GM18870 (cell line): ENCODE results near the gene MARCHF10.

ENCODE experiments used
- ATAC-seq: cut with Tn5 transposase; IDR thresholded peaks from one replicate; pipeline ENCODE4 v1.9.1; 2021; ENCODE audit warnings: moderate library complexity; ENCODE audit not compliant: unreplicated experiment

Gene MARCHF10

DNA sequence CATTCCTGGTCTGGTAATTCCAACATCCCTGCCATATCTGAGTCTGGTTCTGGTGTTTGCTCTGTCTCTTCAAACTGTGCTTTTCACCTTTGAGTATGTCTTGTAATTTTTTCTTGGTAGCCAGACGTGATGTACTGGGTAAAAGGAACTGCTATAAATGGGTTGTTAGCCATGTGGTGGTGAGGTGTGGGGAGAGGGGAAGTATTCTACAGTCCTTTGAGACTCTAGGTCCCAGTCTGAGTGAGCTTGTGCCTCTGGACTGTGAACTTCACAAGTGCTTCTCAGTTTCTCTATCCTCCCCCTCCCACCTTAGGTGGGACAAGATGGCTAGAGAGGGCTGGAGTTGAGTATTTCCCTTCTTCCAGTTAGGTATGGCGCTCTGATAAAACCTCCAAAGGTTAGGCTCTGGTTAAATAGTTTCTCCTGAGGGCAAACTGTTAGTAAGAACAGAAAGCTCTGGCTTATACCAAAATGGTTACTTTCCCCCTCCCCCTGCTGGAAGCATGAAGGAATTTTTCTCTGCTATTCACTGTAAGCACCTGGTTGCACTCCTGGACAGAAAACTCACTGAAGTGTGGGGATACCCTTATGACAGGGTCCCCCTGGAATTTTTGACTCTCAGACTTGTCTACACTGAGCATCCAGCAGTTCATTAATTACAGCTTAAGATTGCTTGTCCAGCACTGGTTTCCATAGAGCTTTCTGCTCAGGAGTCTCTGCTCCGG lies 87.8 kb downstream of the MARCHF10 start:
- no peak for ATAC-seq

GRCh38 chr17:62719586-62719985 lies 88.5 kb downstream of the MARCHF10 start:
- no peak for ATAC-seq

DNA sequence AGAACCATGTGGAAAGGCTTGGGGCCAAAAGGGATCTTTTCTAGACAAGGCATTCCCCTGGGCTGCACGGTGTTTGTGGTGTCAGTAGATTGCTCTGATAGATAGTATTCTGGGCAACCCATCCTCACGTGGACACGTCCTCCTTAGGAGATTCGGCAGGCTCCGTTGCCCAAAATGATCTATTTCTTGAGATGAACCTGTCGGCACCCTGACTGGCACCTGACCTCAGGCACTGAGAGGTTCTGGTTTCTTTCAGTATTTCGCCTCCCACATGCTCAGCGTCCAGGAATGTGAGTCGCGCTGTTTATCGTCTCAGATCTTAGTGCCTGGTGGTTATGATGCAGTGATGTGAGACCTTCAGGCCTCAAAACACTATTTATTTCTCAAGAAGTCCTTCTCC lies 89.7 kb downstream of the MARCHF10 start:
- ATAC-seq, result no peak

DNA sequence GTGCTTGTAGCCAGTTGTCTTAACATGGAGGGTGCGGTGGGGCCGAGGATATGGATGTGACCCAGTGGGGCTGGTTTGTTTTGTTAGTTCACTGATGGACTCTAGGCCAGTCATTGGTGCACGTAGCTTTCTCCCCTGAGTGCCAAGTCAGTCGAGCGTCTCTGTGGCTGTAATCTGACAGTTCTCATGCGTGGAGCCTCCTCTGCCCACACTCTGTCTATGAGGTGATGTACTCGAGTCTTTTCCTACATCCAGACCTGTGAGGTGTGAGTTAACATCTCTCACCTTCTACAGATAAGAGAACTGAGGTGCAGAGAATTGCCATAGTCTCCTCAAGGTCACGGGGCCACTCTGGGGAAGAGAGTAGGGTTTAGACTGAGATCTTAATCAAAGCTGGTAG lies 90.2 kb downstream of the MARCHF10 start:
- no peak for ATAC-seq

DNA sequence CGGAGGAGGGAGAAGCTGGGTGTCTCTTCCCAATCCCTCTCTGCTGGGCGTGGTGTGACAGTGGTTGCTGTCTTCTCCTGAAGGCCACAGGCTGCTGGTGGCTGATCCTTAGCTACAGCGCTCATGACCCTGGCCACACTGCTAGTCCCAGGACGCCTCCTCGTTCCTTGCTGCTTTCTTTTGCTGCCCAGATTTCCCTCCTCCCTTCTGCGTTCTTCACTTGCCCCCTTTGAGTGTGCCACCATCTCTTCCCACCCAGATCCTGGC lies 90.6 kb downstream of the MARCHF10 start:
- no peak for ATAC-seq

- ATAC-seq, result no peak
These were observed 91.1 kb downstream of the MARCHF10 start for GRCh38 chr17:62716834-62717588.

DNA sequence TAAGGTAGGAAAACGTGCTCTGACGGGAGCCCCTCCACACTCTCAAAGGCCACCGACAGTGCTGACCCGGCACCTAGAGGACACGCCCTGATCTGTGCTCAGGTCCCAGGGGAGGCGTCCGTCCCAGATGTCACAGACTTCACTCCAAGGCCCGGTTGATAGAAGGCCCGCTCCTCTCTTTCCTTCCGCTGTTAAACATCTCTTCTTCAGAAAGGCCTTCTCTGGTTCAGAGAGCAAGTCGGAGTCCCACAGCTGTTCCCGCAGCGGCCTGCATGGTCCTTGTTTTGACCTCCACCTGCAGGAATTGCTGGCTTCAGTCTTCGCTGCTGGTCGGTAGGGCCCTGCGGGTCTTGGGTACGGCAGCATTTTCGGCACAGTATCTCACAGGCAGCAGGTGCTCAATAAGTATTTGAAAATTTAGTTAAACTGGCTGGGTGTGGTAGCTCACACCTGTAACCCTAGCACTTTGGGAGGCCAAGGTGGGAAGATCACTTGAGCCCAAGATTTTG lies 92.2 kb downstream of the MARCHF10 start:
- no peak for ATAC-seq

- no peak for ATAC-seq
These were observed 93.9 kb downstream of the MARCHF10 start for GRCh38 chr17:62714016-62714777.

DNA sequence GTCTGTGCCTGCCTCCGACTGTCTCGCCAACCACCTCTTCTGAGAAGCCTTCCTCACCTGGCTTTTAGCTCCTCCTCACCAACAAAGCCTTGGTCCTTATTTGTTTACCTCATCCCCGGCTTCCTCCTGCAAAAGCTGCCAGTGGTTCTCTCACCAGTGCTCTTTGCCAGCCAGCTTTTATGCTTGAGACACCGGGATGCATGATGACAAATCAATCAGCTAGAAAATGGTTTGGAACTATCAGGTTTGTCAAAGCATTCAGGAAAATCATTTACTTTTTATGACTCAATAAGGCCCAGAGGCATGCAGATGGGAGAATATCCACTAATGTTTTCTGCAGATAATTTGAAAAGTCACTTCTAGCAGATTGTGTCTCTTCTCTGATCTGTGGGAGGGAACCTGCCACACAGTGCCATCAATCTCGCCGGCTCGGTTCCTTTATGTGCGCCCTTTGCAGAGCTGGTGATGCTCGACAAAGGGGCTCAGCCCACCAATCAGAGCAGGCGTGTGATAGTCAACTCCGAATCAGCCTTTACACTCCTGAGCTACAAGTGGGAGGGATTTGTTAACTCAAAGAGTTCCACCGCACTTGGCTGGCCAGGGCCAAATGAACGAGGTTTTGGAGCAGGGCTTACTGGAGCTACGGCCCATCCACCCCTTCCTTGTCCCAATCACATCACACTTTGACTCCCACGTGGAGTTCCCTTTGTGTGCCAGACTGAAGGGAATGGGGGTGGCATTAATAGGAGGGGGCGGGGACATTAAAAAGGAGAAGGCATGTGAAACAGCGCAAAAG lies 94.8 kb downstream of the MARCHF10 start:
- no peak for ATAC-seq

DNA sequence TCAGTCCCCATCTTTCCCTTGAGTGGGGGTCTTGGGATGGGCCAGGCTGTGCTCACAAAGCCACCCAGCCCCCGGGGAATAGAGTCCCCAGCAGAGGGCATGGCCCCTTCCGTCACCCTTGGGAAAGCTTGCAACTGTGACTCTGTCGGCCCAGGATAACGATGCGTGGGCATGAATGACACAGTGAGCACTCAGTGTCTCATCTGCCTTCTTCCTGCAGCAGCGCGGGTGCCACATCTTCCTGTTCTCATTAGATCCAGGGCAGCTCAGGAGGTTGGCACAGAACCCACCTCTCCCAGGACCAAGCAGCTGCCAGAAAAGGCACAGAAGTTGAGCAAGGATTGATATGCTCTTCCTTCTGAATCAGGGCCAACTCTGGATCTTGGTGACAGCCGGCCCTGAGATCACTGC lies 95.9 kb downstream of the MARCHF10 start:
- no peak for ATAC-seq

DNA sequence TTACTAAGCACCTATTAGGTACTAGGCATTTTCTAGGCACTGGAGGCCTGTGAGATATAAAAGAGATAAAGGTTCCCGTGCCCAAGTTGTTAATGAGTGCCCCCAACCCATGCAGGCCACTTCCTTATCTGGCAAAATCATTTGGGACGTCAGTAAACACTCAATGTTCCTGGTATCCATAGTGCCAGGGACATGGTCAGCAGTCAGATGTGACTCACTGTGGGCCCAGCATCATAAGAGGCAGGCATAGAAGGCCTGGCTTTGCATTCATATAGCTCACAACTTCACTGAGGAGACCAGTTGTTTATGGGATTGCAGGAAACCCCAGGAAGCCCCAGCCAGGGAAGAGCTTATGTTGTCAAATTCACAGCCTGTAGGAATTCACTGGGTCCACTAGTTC lies 99.5 kb downstream of the MARCHF10 start:
- no peak for ATAC-seq

- ATAC-seq, result no peak
These were observed 100.7 kb downstream of the MARCHF10 start for GRCh38 chr17:62707425-62707739.

- no peak for ATAC-seq
These were observed 101.3 kb downstream of the MARCHF10 start for GRCh38 chr17:62706598-62707424.

DNA sequence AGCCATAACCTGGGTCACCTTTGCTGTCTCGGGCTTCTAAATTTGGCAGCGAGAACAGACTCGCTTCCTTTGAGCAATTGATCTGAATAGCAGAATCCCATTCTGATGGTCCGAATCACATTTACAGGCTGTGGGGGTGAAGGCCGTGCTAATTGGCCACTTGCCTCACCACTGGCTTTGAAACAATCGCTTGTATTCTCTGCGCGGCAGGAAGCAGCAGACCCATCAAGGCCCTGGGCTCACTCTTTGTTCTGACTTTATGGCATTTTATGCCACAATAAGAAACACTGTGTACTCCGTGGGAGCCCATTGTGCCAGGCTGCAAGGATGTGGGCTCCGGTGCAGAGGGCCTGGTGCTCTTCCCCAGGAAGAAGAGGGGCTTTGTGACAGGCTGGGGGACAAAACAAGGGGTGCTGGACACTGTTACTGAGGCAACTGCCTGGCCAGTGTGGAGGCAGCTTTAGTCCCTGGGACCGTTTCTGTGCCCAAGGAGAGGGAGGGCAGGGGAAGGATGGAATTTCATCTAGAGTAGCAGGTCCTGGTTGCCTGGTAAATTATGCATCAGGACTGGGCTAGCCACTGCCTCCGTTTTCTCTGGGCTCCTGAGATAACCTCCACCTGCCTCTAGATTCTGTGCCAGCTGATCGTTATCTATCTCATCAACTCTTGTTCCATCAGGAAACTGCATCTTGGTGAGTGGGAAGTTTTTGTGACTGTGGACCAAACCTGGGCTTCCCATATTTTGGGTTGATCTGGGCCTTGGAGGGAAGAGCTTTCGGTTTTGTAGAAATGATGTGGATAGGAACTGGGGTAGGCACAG lies 102.1 kb downstream of the MARCHF10 start:
- no peak for ATAC-seq

GRCh38 chr17:62705156-62705777 lies 102.8 kb downstream of the MARCHF10 start:
- ATAC-seq, result no peak

DNA sequence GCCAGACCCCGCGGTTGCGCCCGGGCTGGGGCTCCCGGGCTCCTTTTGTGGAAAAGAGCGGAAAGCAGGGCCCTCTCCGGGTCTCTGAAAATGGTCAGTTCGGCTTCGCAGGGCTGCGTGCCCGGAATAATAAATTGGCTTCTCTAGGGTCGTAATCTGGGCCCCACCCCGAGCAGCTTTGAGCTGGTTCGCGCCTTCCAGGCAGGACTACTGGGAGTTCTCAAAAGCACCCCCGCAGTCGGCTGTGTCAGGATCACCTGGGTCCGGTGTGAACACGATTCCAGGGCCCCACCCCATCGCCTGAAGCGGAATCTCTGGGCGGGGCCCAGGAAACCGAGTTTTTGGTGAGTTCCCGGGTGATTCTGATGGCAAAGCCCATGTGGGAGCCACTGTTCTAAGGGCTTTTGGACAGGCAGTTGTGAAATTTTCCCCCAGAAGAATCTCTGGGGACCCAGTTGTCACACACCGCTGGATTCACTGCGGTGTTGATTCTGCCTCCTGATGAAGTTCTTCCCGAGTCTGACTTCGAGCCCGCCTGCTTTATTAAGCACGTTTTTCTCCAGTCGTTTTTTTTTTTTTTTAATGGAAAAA lies 103.6 kb downstream of the MARCHF10 start:
- no peak for ATAC-seq

DNA sequence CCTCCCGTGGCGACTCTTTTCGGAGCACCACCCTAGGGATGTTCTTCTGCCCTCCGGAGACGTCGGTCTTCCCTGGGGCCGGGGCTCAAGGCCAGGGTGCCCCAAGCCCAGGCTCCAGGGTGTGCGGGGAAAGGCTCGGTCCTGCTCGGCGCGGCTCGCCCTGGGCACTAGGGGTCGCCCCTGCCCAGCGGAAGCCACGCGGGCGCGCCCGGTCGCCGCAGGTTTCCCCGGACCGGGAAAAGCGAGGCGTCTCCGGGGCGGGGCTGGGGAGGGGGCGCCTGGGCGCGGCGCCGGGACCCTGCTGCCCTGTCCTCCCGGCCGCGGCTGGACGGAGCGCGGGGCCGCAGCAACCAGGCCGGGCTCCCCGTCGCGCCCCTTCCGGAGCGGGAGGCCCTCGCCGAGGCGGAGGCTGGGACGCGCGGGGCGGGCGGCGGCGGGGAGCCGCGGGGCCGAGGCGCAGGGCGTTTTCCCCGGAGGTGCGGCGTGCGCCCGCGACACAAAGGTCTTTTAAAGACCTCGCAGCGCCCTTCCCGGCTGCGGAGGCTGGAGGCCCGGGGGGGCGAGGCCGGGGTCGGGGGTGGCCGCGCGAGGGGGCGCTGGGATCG lies 104.2 kb downstream of the MARCHF10 start:
- no peak for ATAC-seq

- ATAC-seq, result no peak
These were observed 104.8 kb downstream of the MARCHF10 start for GRCh38 chr17:62703261-62703775.
